ENCODE measurements around the gene TNRC6A. TPM values are rescaled to one million over a fixed set of nuclear protein-coding genes. Genes with fewer than 3 reads are reported as not detected.

TNRC6A gene
- total and polyA plus RNA-seq, 4 donors = 9.3 to 42.3 (median 22.9) TPM

GRCh38 chr16:24729951-24730815 is 732 bp downstream of the TNRC6A start:
- Histone ChIP-seq H3K4me3 (ENCODE audit: low read depth in 1 of 3, low read length in 3 of 3) (peak overlapping the region; percentile 90 to 99 (median 97)), H3K4me1 (ENCODE audit: control insufficient read depth in 4 of 4, insufficient read depth in 4 of 4, low read length in 3 of 4) (peaks cover 10 to 49% (median 43%) of the 10 kb centered on the region in 4 donors), H3K9ac (ENCODE audit: low read depth in 1 of 2, low read length in 2 of 2) (peak overlapping the region; percentile 63 to 98), H3K27me3 (ENCODE audit: control insufficient read depth in 4 of 4, insufficient read depth in 4 of 4, low read length in 3 of 4) (no peaks in the 10 kb centered on the region), H3K9me3 (ENCODE audit: control insufficient read depth in 4 of 4, low read length in 3 of 4) (no peaks in the 10 kb centered on the region), H3K27ac (ENCODE audit: low read depth in 1 of 2, low read length in 2 of 2) (peak overlapping the region; percentile 86 to 92), H3K36me3 (ENCODE audit: control insufficient read depth in 4 of 4, insufficient read depth in 3 of 4, low read depth in 1 of 4, low read length in 3 of 4) (peaks cover 0 to 7% (median 2%) of the 10 kb centered on the region in 4 donors)
- TF ChIP-seq JUND (IDR thresholded peaks at IDR 0.05) = no peak
- TF ChIP-seq CTCF (IDR thresholded peaks at IDR 0.05; ENCODE audit: low read depth, low read length, missing input control) = no peak
- no peak for TF ChIP-seq NR2F2 (IDR thresholded peaks at IDR 0.05)
- TF ChIP-seq ATF3 (IDR thresholded peaks at IDR 0.05) = no peak
- no peak for TF ChIP-seq HNF4A (conservative IDR thresholded peaks at IDR 0.05)
- no peak for TF ChIP-seq FOXA2 (IDR thresholded peaks at IDR 0.05)
- TF ChIP-seq ZBTB33 (IDR thresholded peaks at IDR 0.05) = no peak
- TF ChIP-seq FOXA1 (IDR thresholded peaks at IDR 0.05) = no peak
- TF ChIP-seq REST (IDR thresholded peaks at IDR 0.05) = no peak
- TF ChIP-seq EGR1 (IDR thresholded peaks at IDR 0.05; ENCODE audit: low read depth in 2 of 2) = no peak
- no peak for TF ChIP-seq TAF1 (conservative IDR thresholded peaks at IDR 0.05)
- no peak for TF ChIP-seq GABPA (IDR thresholded peaks at IDR 0.05 in 1 of 2, conservative IDR thresholded peaks at IDR 0.05 in 1 of 2)
- TF ChIP-seq YY1 (IDR thresholded peaks at IDR 0.05) = no peak
- no peak for TF ChIP-seq MAX (IDR thresholded peaks at IDR 0.05)
- no peak for TF ChIP-seq RAD21 (IDR thresholded peaks at IDR 0.05)
- no peak for TF ChIP-seq SP1 (IDR thresholded peaks at IDR 0.05)
- no peak for TF ChIP-seq RXRA (IDR thresholded peaks at IDR 0.05)
- under 1% methylated on average over 61 of the region's 61 CpGs for WGBS
- peak; percentile 67 for DNase-seq (ENCODE audit: low spot score)

Data from liver (tissue), 9 donors.